ENCODE results near the gene TYSND1.
"Not testable (repeated sequence)": the region's sequence is repeated elsewhere in the genome, so short reads cannot be mapped to it uniquely, and the experiment has no call there.

Gene TYSND1

DNA sequence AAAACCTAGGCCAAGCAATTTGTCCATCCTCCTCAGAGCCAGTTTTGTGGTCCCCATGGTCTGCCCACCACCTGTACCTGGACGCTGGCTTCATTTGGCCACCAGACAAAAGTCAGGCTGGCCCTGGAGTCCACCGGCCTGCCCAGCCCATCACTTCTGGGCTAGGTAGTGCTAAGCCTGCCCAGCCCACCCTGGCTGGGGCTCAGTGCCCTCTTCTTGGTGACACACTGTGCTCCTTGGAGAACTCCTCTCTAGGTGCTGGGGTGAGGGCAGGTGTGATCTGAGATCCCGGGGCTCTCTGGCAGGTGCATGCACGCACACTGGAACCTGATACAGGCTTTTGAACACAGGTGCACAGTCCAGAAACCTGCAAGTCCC lies 15.0 kb downstream of the TYSND1 start:
- no peak for DNase-seq

DNA sequence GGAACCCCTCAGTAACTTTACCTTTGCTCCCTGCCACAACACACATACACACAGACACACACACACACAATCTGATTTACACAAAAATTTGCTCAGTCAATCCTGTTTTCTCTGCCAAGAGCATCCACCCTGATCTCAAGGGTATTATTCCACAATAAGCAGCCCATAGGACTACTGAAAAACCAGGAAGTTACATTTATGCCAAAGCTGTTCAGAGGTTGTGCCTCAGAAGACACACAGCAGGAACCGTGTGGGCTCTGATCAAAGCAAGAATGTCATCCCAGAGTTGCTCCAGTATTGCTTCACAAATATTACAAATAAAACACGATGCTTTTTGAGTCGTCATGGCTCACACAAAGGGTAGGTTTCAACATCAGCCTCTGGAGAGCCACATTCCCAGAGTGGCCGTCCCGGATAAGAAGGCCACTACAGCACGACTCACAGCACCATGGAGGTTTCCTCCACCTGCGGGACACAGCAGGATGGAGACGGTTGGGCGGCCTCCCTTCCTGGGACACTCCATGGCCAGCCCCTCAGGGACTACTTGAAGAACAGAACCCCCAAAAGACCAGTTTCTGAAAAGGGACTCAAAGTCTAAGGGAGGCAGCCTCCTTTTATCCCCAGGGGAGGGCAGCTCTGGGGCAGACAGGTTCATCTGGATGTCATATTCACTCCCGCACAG lies 15.5 kb downstream of the TYSND1 start:
- DNase-seq = no peak

DNA sequence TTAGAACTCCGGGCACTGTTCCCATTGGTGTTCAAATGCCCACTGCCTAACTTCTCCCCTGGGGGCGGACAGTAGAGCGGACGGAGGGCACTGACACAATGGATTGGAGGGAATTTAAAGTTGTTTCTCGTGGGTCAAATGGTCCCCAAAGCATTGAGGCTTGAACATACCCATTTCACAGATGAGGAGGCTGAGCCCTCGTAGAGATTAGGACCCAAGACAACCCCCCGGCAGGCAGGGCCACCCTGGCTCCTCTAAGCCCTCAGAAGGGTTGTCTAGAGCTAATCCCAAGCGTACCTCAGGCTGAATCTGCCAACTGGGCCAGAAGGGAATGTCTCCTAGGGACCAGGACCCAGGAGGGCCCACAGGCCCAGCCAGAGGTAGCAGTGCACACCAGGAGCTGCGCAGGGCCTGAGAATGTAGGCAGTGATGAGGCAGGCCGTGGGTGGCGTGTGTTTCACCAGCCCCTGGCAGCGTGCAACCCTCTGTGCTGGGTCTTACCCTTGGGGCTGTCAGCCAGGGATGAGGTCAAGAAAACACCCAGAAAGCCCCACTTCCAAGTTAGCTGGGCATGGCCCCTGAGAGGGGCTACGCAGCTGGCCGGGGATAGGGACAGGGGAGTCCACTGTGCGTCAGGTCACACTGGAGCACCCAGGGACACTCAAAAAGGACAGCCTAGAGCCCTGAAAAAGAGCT lies 19.7 kb downstream of the TYSND1 start:
- no peak for DNase-seq

- no peak for DNase-seq
Measured at GRCh38 chr10:70125918-70126552, 20.5 kb downstream of the TYSND1 start.

- DNase-seq = no peak
Measured at GRCh38 chr10:70124918-70125317, 21.6 kb downstream of the TYSND1 start.

DNA sequence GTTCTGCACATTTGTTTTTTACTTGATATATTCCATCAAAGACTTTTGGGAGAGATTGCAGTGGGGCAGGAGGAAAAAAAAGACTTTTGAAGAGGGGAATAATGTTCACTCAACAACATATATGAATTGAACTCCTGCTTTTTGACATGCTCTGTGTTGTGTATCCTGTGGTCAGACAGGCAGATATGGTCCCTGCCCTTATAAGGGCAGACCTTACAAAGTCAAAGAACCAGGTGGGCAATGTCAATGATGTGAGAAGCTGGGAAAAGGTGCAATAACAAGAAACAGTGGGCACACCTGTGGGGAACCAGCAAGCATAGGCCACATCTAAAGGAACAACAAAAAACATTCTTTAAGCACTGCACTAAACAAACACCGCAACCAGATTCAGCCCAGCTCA lies 22.1 kb downstream of the TYSND1 start:
- no peak for DNase-seq

- no peak for DNase-seq
Measured at GRCh38 chr10:70123817-70124216, 22.7 kb downstream of the TYSND1 start.

GRCh38 chr10:70123166-70123565 lies 23.3 kb downstream of the TYSND1 start:
- DNase-seq = not testable (repeated sequence)

- DNase-seq = no peak
Measured at GRCh38 chr10:70122742-70123141, 23.8 kb downstream of the TYSND1 start.

DNA sequence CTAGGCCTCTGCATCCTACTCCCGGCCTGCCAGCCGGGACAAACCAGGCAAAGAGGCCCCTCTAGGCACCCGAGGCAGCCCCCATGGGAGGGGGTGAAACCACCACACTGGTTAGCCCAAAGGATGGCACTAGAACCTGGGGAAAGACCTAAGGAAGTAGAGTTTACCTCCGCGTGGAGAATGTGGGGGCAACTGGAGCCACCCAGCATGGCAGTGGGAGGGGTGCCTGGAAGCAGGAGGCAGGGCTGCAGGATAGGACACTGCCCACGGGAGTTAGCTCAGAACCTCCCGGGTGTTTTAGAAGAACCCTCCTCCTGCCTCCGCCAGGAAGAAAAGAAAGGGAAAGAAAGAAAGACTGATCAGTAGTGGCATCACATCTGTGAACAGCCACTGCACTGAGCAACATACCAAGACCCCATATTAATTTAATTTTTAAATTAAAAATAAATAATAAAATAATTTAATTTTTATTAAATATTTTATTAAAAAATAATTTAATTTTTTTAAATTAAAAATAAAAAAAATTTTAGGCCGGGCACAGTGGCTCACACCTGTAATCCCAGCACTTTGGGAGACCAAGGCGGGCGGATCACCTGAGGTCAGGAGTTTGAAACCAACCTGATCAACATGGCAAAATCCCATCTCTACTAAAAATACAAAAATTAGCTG lies 25.1 kb downstream of the TYSND1 start:
- no peak for DNase-seq

DNA sequence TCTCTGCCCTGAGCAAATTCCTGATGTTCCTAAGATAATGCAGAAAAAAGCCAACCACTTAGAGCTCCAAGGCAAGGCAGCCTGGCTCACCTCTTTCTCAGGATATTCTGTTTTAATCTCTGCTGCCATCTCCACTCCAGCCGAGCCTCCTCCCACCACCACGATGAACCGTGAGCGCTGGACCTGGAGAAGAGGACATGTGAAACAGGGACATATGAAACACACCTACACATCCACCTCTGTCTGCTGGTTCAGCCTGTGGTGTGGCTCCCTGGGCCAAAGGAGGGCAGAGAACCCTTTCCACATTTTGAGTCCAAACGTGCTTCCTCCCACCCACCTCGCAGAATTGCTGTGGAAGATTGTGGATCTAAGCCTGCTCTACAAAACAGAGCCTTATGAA lies 26.1 kb downstream of the TYSND1 start:
- no peak for DNase-seq

DNA sequence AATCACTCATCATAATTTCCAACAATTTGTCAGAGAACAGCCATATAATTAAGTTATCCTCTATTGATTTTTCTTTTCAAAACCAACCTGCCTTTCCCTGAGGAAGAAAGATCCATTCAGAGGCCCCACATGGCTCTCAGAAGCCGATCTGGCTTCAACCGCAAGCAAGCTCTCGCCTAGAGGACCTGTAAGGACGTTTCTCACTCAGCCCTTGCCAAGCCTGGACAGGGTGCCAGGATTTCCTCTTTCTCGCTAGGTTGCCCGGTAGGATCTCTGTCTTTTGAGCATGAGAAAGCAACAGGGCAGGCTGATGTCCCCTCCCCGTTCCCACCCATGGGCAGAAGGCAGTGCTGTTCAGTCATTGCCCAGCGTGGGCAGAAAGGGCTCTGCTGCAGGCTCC lies 26.9 kb downstream of the TYSND1 start:
- no peak for DNase-seq

DNA sequence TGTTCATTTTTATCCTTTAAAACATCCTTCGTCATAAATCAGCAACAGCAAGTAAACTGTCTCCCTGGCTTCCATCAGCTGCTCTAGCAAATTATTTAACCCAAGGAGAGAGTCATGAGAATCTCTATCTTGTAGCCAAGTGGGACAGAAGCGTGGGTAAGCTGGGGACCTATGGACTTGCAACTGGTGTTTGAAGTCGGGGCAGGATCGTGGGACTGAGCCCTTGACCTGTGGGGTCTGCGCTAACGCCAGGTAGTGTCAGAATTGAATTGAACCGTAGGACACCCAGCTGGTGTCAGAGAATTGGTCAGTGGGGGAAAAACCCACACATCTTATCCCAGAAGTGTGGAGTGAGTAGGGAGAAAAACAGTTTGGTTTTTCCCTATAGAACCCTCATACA lies 27.3 kb downstream of the TYSND1 start:
- DNase-seq = no peak

DNA sequence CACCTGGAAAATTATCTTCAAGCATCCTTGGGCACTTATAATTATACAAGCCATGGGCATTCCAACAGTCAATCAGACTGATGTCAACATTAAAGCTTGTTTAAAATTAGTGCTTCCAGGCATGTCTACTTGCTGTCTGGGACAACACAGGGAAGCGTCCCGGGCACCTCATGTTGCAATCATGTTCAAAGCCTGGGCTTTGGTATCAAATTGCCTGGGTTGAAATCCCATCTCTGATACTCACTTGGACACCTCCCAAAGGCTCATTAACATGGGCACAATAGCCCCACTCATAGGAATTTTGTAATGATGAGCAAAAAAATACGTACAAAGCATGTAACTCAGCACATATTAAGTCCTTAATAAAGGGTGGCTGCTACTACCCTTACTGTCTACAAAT lies 28.3 kb downstream of the TYSND1 start:
- no peak for DNase-seq

DNA sequence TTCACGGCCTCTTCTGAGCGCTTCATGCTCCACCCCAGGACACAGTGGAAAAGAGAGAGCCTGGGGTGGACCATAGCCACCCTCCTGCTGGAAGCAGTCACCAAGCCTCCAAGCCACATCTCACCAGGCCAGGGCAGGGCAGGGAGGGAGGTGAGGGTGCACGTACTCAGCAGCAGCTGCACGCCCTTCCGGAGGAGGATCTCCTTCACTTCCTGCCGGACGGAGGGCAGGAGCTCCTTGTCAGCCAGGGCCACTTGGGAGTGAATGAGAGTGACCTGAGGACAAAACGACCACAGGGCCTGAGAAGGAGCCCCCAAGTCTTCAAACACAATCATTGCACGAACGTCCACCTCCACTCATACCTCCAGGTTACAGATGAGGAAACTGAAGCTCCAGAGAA lies 28.9 kb downstream of the TYSND1 start:
- DNase-seq = no peak

DNA sequence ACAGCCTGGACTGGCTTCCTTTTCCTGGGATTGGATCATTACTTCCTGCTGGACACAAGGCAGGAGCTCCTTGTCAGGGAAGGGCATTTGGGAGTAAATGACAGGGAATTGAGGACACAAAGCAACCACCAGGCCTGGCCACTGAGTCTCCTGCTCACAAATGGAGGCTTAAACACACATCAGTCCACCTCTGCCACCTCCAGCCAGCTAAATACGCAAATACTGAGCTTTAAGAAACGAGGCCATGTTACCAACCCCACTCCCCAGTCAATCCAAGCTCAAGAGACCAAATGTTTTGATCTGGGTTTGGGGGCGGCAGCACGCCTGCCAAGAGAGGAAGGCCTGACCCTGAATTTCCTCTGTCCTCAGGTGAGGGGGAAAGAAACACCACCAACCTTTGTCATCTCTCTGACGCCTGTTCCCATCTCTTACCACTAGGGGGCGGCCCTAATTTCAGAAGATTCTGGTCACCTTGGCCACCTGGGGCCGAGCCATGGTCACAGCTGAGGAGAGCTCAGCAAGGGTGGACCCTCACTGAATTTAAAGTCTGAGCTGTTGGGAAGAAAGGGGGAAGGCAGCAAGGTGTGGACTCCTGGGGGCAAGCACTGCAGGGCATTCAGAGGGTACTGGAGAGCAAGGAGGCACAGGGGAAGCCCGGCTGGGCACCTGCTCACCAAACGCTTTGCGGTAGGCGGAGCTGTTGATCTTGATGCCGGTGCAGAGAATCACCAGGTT lies 30.4 kb downstream of the TYSND1 start:
- peak; percentile 59 to 69 for DNase-seq

- no peak for DNase-seq
Measured at GRCh38 chr10:70114902-70115301, 31.6 kb downstream of the TYSND1 start.

DNA sequence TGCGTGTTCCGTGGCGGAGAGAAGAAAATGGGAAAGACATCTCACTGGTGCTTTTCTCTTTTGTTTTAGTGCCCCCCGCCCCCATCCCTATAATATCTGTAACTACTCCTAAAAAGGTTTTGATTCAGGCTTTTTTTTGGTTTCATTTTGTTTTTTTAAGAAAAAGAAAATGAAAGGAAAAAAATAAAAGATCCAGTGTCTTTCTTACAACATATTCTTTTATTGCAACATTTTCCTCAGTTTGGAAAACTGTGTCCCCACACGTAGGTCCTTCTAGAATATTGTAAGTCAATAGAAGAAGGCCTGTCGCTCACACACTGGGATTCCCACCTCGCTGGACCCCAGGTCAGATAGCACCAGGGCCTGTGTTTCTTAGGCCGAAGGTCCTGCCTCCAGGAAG lies 34.4 kb downstream of the TYSND1 start:
- DNase-seq = no peak

GRCh38 chr10:70111496-70111895 lies 35.0 kb downstream of the TYSND1 start:
- DNase-seq = no peak

- no peak for DNase-seq
Measured at GRCh38 chr10:70109064-70109729, 37.3 kb downstream of the TYSND1 start.

- peak in 1 of 2 experiments; percentile 37 for DNase-seq
Measured at GRCh38 chr10:70106958-70107791, 39.3 kb downstream of the TYSND1 start.

GRCh38 chr10:70101668-70102067 lies 44.8 kb downstream of the TYSND1 start:
- no peak for DNase-seq
